Panc1 (cell line): Measurements from ENCODE around the gene MFSD6. TPM values are rescaled to one million over a fixed set of nuclear protein-coding genes. Genes with fewer than 3 reads are reported as not detected.

Experiments
- ATAC-seq: fragments of 200-7000 bp; cut with Tn5 transposase; 2 replicates; pipeline ENCODE4 v1.9.1; 2020; ENCODE audit warnings: mild to moderate bottlenecking, moderate library complexity
- BruUV-seq: library from RNA; stranded (reverse); fragments of 400-500 nt; replicated peaks from 2 replicates; lab custom pipeline; 2021; lab: Mats Ljungman, UMichigan
- CTCF ChIA-PET: fragments of 300-600 bp; sonication (Branson Sonifier 250); formaldehyde crosslinking; loops from one replicate; lab custom pipeline; 2022; ENCODE audit warnings: antibody characterized with exemption; lab: Charles Lee
- POLR2A ChIA-PET: fragments of 300-600 bp; sonication (Branson Sonifier 250); formaldehyde crosslinking; loops from one replicate; lab custom pipeline; 2022; ENCODE audit warnings: antibody characterized with exemption; lab: Charles Lee
- DNase-seq: peaks from one replicate; pipeline ENCODE4 v3.0.0-alpha.2; 2010; ENCODE audit warnings: low read depth, low spot score
- H3K27ac ChIP-seq: 2 replicates; pipeline ENCODE4 v1.5.1; 2011; ENCODE audit warnings: mild to moderate bottlenecking, low read length, inconsistent platforms
- H3K27me3 ChIP-seq: fragments of 200-500 bp; sonication (Bioruptor generic); 2 replicates; pipeline ENCODE4 v1.6.0; 2014; ENCODE audit warnings: low read length, inconsistent platforms; ENCODE audit not compliant: control insufficient read depth, insufficient read depth
- H3K36me3 ChIP-seq: fragments of 200-500 bp; sonication (Bioruptor generic); 2 replicates; pipeline ENCODE4 v1.5.1; 2014; ENCODE audit warnings: inconsistent platforms, mild to moderate bottlenecking, low read length, moderate library complexity; ENCODE audit not compliant: control insufficient read depth, insufficient read depth
- H3K4me1 ChIP-seq: 2 replicates; pipeline ENCODE4 v1.5.1; 2011; ENCODE audit warnings: inconsistent platforms, mild to moderate bottlenecking, low read length, moderate library complexity; ENCODE audit not compliant: control insufficient read depth, insufficient read depth
- H3K4me3 ChIP-seq, 2 experiments: 2 replicates each; pipeline ENCODE4 v1.5.1; 2011 to 2012; ENCODE audit warnings: low read depth in 2 of 2, low read length in 2 of 2, mild to moderate bottlenecking in 2 of 2, inconsistent platforms in 1 of 2, moderate library complexity in 1 of 2
- H3K9me3 ChIP-seq: fragments of 200-500 bp; sonication (Bioruptor generic); 2 replicates; pipeline ENCODE4 v1.5.1; 2014; ENCODE audit warnings: low read depth, mild to moderate bottlenecking, inconsistent platforms, low read length, moderate library complexity; ENCODE audit not compliant: control insufficient read depth, insufficient read depth
- CTCF ChIP-seq: fragments of 450-650 bp; IDR thresholded peaks from 2 replicates; pipeline ENCODE4 v1.5.1; 2017; ENCODE audit warnings: mild to moderate bottlenecking
- POLR2AphosphoS5 ChIP-seq: IDR thresholded peaks from 2 replicates; pipeline ENCODE4 v1.6.1; 2012; ENCODE audit warnings: mild to moderate bottlenecking, low read depth, low read length, moderate library complexity
- REST ChIP-seq, 2 experiments: IDR thresholded peaks; 2 replicates each; pipeline ENCODE4 v1.6.1; 2011 to 2012; ENCODE audit warnings: low read depth in 2 of 2, control low read depth in 1 of 2, low read length in 1 of 2, mild to moderate bottlenecking in 1 of 2, moderate library complexity in 1 of 2; ENCODE audit not compliant: insufficient read depth in 1 of 2
- SIN3A ChIP-seq: IDR thresholded peaks from 2 replicates; pipeline ENCODE4 v1.6.1; 2012; ENCODE audit warnings: low read depth, mild to moderate bottlenecking, low read length, moderate library complexity, borderline replicate concordance; ENCODE audit not compliant: insufficient read depth
- TCF7L2 ChIP-seq: IDR thresholded peaks from 2 replicates; pipeline ENCODE4 v1.6.1; 2011; ENCODE audit warnings: mild to moderate bottlenecking, low read depth, low read length, inconsistent platforms
- in situ Hi-C: cut with HindIII; loops from 2 replicates; pipeline ENCODE4 v1.10.0; 2016; ENCODE audit warnings: low sequenced_read_pairs, low pct_unique_long_range_greater_than_20kb
- intact Hi-C: fragments of 100-400 bp; cut with micrococcal nuclease; formaldehyde crosslinking; loops from one replicate; pipeline ENCODE4 v1.10.0; 2022; ENCODE audit not compliant: unreplicated experiment
- total RNA-seq: library from RNA; stranded (reverse); gene quantifications from one replicate; pipeline ENCODE4 v1.2.1, GENCODE V29; 2021; ENCODE audit not compliant: unreplicated experiment

The MFSD6 gene
- total RNA-seq, 1 experiment from 2014 or later = 10.4 TPM

DNA sequence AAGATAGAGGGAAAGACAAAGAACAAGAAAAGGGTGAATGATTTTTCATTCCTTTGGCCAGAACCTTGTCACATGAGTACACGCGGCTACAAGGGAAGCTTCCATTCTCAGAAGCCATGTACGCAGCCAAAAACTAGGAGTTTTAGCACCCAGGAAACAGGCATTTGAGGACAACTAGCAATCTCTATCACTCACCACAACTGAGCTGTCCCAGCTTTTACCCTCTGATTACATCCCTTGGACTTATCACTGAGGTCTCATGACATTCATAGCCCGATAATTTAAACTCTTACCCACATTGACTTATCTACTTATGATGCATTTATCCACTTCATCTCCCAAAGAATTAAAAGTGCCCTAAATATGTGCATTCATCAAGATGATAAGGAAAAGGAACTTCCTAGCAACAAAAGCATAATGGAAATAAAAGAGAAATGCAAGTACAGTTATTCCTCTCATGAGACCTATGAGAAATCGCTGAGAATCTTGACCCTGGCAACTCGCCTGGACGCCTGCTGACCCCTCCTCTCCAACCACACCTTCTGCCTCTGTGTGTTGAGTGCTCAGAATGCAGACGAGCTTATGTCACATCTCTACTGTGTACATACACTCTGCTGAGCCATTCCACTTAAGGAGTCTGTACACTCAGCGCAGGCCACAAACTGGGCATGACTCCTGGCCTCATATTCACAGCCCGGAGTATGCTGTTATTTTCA, 28.7 kb upstream of the MFSD6 start:
- Histone ChIP-seq H3K4me1 (no peaks in the 10 kb centered on the region), H3K36me3 (no peaks in the 10 kb centered on the region), H3K9me3 (no peaks in the 10 kb centered on the region), H3K4me3 (no peak overlapping the region), H3K27ac (no peak overlapping the region), H3K27me3 (no peaks in the 10 kb centered on the region)
- no peak for ATAC-seq
- BruUV-seq = no TSS peak
- intact Hi-C loops (no loop called here), in situ Hi-C loops (no loop called here)
- no peak for TF ChIP-seq POLR2AphosphoS5
- no peak for TF ChIP-seq TCF7L2
- no peak for TF ChIP-seq REST (IDR thresholded peaks at IDR 0.05; ENCODE audit: insufficient read depth in 1 of 2, low read depth in 2 of 2, low read length in 1 of 2)
- no peak for TF ChIP-seq CTCF
- no peak for TF ChIP-seq SIN3A
- ChIA-PET POLR2A (no interaction called here), CTCF (no interaction called here)
- no peak for DNase-seq

DNA sequence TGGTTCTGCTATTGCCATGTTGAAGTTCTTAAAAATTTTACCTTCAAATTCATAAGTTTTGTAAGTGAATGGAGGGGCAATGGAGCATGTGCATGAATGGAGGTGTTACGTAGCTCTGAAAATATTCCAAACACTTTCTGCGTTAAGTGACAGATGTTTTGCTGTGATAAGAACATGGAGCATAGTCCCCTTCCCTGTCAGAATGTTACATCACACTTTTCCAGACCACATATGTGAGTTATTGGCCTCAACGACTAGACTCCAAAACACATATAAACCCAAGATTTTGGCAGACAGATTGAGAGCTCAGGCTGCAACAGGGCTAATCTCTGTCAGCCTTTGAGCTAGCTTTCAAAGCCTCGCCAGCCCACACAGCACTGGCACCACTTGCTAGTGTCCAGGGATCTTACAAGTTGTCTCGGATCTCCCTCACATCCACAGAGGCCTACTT, 27.2 kb upstream of the MFSD6 start:
- intact Hi-C loops = loop anchor here (10.0 kb wide), 1 partner anchor 424 kb away; no protein-coding TSS in a partner anchor
- H3K4me3 ChIP-seq = no peak overlapping the region
- no peaks in the 10 kb centered on the region for H3K36me3 ChIP-seq
- H3K27ac ChIP-seq = no peak overlapping the region
- H3K9me3 ChIP-seq = no peaks in the 10 kb centered on the region
- BruUV-seq = no TSS peak
- TF ChIP-seq POLR2AphosphoS5 = no peak
- no peak for TF ChIP-seq SIN3A
- in situ Hi-C loops = no loop called here
- H3K27me3 ChIP-seq = no peaks in the 10 kb centered on the region
- POLR2A ChIA-PET = no interaction called here
- CTCF ChIA-PET = no interaction called here
- DNase-seq (no peak), ATAC-seq (no peak)
- no peaks in the 10 kb centered on the region for H3K4me1 ChIP-seq

DNA sequence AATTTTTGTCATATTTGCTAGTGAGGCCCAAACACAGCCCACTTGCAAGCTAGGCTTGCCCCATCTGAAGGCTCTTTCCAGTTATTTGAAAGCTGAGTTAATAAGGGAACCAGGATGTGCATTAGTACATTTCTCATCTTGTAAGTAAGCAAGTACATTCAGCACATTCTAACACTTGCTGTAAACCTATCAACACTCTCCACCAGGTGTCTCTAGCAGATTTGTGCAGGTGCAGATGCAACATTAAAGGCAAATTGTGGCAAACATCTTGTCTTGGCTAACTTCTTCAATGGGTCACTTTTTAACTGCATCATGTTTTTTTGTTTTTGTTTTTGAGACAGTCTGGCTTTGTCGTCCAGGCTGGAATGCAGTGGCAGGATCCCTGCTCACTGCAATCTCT, 25.3 kb upstream of the MFSD6 start:
- H3K9me3 ChIP-seq = no peaks in the 10 kb centered on the region
- in situ Hi-C loops (no loop called here), intact Hi-C loops (loop anchor here (1.0 to 10.0 kb wide), 2 partner anchors 128 to 422 kb away; no protein-coding TSS in a partner anchor)
- H3K36me3 ChIP-seq = no peaks in the 10 kb centered on the region
- ChIA-PET POLR2A (no interaction called here), CTCF (no interaction called here)
- H3K4me3 ChIP-seq = no peak overlapping the region
- no peaks in the 10 kb centered on the region for H3K27me3 ChIP-seq
- no peaks in the 10 kb centered on the region for H3K4me1 ChIP-seq
- ATAC-seq (peak; percentile 84), DNase-seq (peak; percentile 28)
- BruUV-seq = no TSS peak
- no peak for TF ChIP-seq POLR2AphosphoS5
- TF ChIP-seq REST (IDR thresholded peaks at IDR 0.05; ENCODE audit: insufficient read depth in 1 of 2, low read depth in 2 of 2, low read length in 1 of 2) = no peak
- peak; percentile 67 for TF ChIP-seq CTCF
- no peak overlapping the region for H3K27ac ChIP-seq
